Thyroid gland (tissue), 4 donors: ENCODE measurements around the gene HIC1.

ENCODE experiments used
- POLR2A ChIP-seq, 2 donors: fragments of 450-650 bp; IDR thresholded peaks; one replicate each; pipeline ENCODE4 v1.6.1; 2017; ENCODE audit warnings: antibody characterized with exemption in 2 of 2, mild to moderate bottlenecking in 2 of 2, moderate library complexity in 1 of 2
- TF ChIP-seq, protein P1 (sequence below), 6 experiments: fragments of 200-600 bp in 3 of 6; fragments of 450-650 bp in 3 of 6; sonication (generic) in 3 of 6; IDR thresholded peaks; one replicate each; pipeline ENCODE4 v1.5.1; 2016 to 2019; ENCODE audit warnings: antibody characterized with exemption in 6 of 6, mild to moderate bottlenecking in 2 of 6, inconsistent platforms in 1 of 6, moderate library complexity in 1 of 6

DNA sequence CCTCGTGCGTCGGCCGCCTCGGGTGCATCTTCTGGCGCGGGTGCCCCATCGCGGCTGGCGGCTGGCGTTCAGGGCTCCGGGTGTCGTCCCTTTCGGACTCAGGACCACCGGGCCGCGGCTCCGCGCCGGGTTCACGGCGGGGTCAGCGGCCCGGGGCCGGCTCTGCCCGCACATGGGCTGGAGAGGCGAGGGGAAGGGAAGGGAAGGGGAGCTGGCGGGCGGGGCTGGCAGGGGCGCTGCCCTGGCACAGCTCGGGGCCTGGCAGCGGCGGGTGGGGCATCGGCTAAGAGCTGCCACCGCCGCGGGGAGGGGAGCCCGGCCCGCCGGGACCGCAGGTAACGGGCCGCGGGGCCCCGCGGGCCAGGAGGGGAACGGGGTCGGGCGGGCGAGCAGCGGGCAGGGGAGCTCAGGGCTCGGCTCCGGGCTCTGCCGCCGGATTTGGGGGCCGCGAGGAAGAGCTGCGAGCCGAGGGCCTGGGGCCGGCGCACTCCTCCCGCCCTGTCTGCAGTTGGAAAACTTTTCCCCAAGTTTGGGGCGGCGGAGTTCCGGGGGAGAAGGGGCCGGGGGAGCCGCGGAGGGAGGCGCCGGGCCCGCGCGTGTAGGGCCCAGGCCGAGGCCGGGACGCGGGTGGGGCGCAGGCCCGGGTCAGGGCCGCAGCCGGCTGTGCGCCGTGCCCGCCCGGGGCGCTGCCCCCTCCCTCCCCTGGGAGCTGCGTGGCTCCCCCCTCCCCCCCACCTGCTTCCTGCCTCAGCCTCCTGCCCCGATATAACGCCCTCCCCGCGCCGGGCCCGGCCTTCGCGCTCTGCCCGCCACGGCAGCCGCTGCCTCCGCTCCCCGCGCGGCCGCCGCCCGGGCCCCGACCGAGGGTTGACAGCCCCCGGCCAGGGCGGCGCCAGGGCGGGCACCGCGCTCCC is 646 bp downstream of the HIC1 start:
- TF ChIP-seq, protein P1, sequence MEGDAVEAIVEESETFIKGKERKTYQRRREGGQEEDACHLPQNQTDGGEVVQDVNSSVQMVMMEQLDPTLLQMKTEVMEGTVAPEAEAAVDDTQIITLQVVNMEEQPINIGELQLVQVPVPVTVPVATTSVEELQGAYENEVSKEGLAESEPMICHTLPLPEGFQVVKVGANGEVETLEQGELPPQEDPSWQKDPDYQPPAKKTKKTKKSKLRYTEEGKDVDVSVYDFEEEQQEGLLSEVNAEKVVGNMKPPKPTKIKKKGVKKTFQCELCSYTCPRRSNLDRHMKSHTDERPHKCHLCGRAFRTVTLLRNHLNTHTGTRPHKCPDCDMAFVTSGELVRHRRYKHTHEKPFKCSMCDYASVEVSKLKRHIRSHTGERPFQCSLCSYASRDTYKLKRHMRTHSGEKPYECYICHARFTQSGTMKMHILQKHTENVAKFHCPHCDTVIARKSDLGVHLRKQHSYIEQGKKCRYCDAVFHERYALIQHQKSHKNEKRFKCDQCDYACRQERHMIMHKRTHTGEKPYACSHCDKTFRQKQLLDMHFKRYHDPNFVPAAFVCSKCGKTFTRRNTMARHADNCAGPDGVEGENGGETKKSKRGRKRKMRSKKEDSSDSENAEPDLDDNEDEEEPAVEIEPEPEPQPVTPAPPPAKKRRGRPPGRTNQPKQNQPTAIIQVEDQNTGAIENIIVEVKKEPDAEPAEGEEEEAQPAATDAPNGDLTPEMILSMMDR (IDR thresholded peaks at IDR 0.05), result no peak
- no peak for TF ChIP-seq POLR2A (IDR thresholded peaks at IDR 0.05)
